ENCODE data around the gene CDK2AP2. TPM values are rescaled to one million over a fixed set of nuclear protein-coding genes. Genes with fewer than 3 reads are reported as not detected.

CDK2AP2 gene
- total and polyA plus RNA-seq, 9 of the 15 experiments (the other 6 are each of a cell fraction or from before 2014, with no cell fraction given), result 4.4 to 47.4 (median 21.7) TPM

DNA sequence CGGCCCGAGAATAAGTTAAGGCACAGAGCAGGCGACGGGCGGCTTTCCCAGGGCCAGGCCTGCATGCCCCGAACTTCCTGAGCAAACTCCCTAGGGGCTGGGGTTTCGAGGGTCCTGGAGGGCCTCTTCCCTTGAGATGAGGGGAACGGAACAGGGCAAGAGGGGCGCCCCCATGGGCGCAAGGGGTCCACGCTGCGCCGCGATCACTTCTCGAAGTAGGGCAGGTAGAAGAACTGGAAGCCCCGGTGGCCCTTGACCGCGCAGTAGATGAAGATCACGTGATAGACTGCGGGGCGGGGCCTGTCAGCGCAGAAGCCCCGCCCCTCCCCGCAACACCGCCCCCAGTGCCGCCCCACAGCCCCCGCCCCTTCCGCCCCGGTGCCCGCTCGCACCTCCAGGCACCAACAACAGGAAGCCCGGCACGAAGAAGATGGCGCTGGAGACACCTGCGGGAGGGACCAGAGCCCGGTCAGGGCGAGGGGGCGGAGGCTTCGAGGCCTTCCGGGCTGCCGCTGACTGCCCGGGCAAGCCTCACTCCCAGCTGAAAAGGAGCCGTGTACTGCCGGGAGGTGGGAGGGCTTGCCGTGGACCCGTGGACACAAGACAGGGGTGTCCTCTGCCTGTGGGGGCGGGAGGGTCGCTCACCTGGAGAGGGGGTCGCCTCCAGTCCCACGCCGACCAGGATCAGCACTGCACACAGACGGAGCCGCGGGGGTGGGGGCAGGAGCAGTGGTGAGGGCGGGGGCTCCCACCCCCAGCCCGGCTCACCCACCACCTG lies 43.4 kb downstream of the CDK2AP2 start (continued):
- TF ChIP-seq CBFA2T2 (conservative IDR thresholded peaks at IDR 0.05) (peak; percentile 75), SMAD1 (IDR thresholded peaks at IDR 0.05; ENCODE audit: low read depth, low read length, partially characterized antibody) (no peak), ETS2 (tag; IDR thresholded peaks at IDR 0.05; ENCODE audit: borderline replicate concordance, poor library complexity, severe bottlenecking) (no peak), TAF1 (IDR thresholded peaks at IDR 0.05; ENCODE audit: control insufficient read depth, extremely low read depth, insufficient read depth, low read length, severe bottlenecking) (peak; percentile 86), MAFF (IDR thresholded peaks at IDR 0.05; ENCODE audit: low read length) (no peak), PURB (CRISPR knock-in tag; IDR thresholded peaks at IDR 0.05; ENCODE audit: low read depth) (no peak), CREBBP (IDR thresholded peaks at IDR 0.05; ENCODE audit: low read depth, low read length) (no peak), FUS (optimal IDR thresholded peaks at IDR 0.05; ENCODE audit: low read depth, low read length) (no peak), FOXA3 (CRISPR knock-in tag; conservative IDR thresholded peaks at IDR 0.05 in 1 of 2, IDR thresholded peaks at IDR 0.05 in 1 of 2) (peak in 1 of 2 experiments; percentile 5; a peak in 1 of 4 replicates), PTRF (tag; IDR thresholded peaks at IDR 0.05) (no peak), KDM4B (IDR thresholded peaks at IDR 0.05; ENCODE audit: borderline replicate concordance in 2 of 2, low read depth in 1 of 2) (peak in 1 of 2 experiments; percentile 61; a peak in 1 of 4 replicates), CBX1 (IDR thresholded peaks at IDR 0.05; ENCODE audit: low read depth) (peak; percentile 28; the same call in 1 of the 2 replicates), GATAD2B (IDR thresholded peaks at IDR 0.05; ENCODE audit: borderline replicate concordance) (no peak), XRCC5 (IDR thresholded peaks at IDR 0.05; ENCODE audit: low read depth, low read length) (0 out of 2 replicates have a peak, but pooled peaks have one; percentile 11), BRD4 (IDR thresholded peaks at IDR 0.05) (no peak), ZNF197 (CRISPR knock-in tag; IDR thresholded peaks at IDR 0.05; ENCODE audit: low read depth) (no peak), RFX5 (IDR thresholded peaks at IDR 0.05; ENCODE audit: low read depth, low read length) (no peak), ZNF12 (CRISPR knock-in tag; IDR thresholded peaks at IDR 0.05) (no peak), ELF4 (CRISPR knock-in tag; IDR thresholded peaks at IDR 0.05) (no peak)
- TF ChIP-seq, protein P1, sequence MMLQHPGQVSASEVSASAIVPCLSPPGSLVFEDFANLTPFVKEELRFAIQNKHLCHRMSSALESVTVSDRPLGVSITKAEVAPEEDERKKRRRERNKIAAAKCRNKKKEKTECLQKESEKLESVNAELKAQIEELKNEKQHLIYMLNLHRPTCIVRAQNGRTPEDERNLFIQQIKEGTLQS (IDR thresholded peaks at IDR 0.05), result no peak
- TF ChIP-seq, protein P1 (CRISPR knock-in tag; conservative IDR thresholded peaks at IDR 0.05), result no peak
- TF ChIP-seq, protein P2, sequence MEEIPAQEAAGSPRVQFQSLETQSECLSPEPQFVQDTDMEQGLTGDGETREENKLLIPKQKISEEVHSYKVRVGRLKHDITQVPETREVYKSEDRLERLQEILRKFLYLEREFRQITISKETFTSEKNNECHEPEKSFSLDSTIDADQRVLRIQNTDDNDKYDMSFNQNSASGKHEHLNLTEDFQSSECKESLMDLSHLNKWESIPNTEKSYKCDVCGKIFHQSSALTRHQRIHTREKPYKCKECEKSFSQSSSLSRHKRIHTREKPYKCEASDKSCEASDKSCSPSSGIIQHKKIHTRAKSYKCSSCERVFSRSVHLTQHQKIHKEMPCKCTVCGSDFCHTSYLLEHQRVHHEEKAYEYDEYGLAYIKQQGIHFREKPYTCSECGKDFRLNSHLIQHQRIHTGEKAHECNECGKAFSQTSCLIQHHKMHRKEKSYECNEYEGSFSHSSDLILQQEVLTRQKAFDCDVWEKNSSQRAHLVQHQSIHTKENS (CRISPR knock-in tag; IDR thresholded peaks at IDR 0.05), result no peak
- TF ChIP-seq, protein P3, sequence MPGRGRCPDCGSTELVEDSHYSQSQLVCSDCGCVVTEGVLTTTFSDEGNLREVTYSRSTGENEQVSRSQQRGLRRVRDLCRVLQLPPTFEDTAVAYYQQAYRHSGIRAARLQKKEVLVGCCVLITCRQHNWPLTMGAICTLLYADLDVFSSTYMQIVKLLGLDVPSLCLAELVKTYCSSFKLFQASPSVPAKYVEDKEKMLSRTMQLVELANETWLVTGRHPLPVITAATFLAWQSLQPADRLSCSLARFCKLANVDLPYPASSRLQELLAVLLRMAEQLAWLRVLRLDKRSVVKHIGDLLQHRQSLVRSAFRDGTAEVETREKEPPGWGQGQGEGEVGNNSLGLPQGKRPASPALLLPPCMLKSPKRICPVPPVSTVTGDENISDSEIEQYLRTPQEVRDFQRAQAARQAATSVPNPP (IDR thresholded peaks at IDR 0.05; ENCODE audit: borderline replicate concordance, insufficient read depth, insufficient read length), result no peak
- TF ChIP-seq, protein P4, sequence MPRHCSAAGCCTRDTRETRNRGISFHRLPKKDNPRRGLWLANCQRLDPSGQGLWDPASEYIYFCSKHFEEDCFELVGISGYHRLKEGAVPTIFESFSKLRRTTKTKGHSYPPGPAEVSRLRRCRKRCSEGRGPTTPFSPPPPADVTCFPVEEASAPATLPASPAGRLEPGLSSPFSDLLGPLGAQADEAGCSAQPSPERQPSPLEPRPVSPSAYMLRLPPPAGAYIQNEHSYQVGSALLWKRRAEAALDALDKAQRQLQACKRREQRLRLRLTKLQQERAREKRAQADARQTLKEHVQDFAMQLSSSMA (CRISPR knock-in tag; IDR thresholded peaks at IDR 0.05), result no peak
